ENCODE data around the gene KCNIP2.

GRCh38 chr10:101784558-101784957 is 59.0 kb downstream of the KCNIP2 start:
- TF ChIP-seq, protein P1, sequence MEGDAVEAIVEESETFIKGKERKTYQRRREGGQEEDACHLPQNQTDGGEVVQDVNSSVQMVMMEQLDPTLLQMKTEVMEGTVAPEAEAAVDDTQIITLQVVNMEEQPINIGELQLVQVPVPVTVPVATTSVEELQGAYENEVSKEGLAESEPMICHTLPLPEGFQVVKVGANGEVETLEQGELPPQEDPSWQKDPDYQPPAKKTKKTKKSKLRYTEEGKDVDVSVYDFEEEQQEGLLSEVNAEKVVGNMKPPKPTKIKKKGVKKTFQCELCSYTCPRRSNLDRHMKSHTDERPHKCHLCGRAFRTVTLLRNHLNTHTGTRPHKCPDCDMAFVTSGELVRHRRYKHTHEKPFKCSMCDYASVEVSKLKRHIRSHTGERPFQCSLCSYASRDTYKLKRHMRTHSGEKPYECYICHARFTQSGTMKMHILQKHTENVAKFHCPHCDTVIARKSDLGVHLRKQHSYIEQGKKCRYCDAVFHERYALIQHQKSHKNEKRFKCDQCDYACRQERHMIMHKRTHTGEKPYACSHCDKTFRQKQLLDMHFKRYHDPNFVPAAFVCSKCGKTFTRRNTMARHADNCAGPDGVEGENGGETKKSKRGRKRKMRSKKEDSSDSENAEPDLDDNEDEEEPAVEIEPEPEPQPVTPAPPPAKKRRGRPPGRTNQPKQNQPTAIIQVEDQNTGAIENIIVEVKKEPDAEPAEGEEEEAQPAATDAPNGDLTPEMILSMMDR (IDR thresholded peaks at IDR 0.05) = no peak
- no peak for TF ChIP-seq POLR2A (IDR thresholded peaks at IDR 0.05)
